Measurements from ENCODE around the gene SYTL3. TPM values are rescaled to one million over a fixed set of nuclear protein-coding genes. Genes with fewer than 3 reads are reported as not detected.
A peak's percentile ranks its signal among the peaks of the same experiment; 100 is the strongest.
"Not testable (repeated sequence)": the region's sequence is repeated elsewhere in the genome, so short reads cannot be mapped to it uniquely, and the experiment has no call there.

Gene SYTL3
- total RNA-seq, 1 donor, result 2.2 TPM

DNA sequence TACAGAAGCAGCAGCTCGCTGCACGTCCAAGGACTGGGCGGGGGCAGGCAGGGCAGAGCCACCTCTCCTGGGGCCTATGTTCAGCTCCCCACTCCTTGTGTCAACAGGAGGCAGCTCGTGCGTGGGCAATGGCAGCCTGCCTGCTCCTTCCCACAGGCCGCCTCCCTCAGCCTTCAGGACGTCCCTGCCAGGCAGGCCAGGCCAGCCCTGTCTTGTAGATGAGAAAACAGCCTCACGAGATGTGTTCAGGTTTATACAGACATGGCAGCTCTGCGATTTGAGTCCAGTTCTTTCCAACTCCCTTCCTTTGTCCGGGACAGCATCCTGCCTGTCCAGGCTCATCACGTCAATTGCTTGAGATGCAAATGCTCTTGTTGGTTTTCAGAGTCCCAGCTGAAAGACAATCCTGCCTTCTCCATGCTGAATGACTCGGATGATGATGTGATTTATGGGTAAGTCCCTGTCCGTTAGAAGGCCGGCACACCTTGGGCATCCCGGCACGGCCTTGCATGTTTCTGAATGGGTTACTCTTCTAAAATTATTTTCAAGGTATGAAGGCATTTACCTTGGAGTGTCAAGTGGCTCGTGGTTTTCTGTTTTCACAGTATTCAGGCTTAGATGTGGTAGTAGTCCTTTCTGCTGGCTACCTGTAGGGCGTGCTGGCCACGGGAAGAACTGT lies 18.8 kb upstream of the SYTL3 start:
- peaks cover 56% of the 10 kb centered on the region for H3K36me3 ChIP-seq (ENCODE audit: insufficient read depth, low read length)
- peaks cover 4% of the 10 kb centered on the region for H4K20me1 ChIP-seq (ENCODE audit: insufficient read depth, low read length)
- H3K9me3 ChIP-seq (ENCODE audit: low read depth, low read length), result no peaks in the 10 kb centered on the region
- DNase-seq (ENCODE audit: insufficient read length, low spot score, missing footprints), result peak; percentile 97
- H3K4me1 ChIP-seq (ENCODE audit: insufficient read depth, low read length), result peaks cover 24% of the 10 kb centered on the region
- H3K4me3 ChIP-seq (ENCODE audit: insufficient read depth, low read length), result peak overlapping the region; percentile 40
- H3K79me2 ChIP-seq (ENCODE audit: insufficient read depth, low read length), result peaks cover 21% of the 10 kb centered on the region
- H3K4me2 ChIP-seq (ENCODE audit: insufficient read depth, low read length), result peak overlapping the region; percentile 66
- H2AFZ ChIP-seq (ENCODE audit: low read length), result peak overlapping the region; percentile 13
- H3K27ac ChIP-seq (ENCODE audit: low read depth, low read length), result peak overlapping the region; percentile 88
- TF ChIP-seq, protein P1, sequence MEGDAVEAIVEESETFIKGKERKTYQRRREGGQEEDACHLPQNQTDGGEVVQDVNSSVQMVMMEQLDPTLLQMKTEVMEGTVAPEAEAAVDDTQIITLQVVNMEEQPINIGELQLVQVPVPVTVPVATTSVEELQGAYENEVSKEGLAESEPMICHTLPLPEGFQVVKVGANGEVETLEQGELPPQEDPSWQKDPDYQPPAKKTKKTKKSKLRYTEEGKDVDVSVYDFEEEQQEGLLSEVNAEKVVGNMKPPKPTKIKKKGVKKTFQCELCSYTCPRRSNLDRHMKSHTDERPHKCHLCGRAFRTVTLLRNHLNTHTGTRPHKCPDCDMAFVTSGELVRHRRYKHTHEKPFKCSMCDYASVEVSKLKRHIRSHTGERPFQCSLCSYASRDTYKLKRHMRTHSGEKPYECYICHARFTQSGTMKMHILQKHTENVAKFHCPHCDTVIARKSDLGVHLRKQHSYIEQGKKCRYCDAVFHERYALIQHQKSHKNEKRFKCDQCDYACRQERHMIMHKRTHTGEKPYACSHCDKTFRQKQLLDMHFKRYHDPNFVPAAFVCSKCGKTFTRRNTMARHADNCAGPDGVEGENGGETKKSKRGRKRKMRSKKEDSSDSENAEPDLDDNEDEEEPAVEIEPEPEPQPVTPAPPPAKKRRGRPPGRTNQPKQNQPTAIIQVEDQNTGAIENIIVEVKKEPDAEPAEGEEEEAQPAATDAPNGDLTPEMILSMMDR (IDR thresholded peaks at IDR 0.05; ENCODE audit: extremely low read depth, low read depth, low read length), result no peak
- H3K27me3 ChIP-seq (ENCODE audit: insufficient read depth, low read length), result no peaks in the 10 kb centered on the region

DNA sequence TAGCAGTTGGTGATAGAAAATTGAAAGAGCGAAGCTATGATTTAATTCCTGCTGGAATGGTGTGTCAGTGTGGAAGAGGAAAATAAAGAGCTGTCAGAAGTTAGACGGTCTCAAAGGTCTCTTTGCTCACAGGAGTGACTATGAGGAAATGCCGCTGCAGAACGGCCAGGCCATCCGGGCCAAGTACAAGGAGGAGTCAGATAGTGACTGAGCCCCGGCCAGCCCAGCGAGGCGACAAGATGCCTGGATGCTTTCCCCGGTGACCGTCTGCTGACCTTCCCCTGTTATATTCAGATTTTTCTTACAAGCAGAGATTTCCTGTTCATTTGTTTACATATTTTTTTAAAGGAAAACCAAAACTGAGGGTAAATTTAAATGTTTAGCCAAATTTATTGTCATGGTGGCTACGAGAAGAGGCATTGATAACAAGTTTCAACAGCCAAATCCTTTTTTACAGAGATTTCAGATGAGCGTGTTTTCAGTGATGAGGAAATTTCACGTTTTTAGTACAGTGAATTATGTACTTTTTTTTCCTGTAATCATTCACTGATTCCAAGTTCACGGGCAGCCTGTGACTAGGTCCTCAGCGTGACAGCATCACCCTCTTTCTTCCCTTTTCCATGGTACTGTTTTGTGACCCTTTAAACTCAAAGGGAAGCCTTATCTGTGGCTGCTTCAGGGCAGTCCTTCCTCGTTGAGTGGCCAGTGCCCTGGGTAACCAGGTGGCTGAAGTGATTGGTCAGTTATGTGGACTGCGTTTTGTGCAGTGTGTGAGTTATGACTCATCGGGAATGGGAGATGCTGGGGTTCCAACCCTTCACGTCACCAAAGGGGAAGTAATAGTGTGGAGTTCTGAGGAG lies 17.9 kb upstream of the SYTL3 start:
- H3K9me3 ChIP-seq (ENCODE audit: low read depth, low read length), result no peaks in the 10 kb centered on the region
- peaks cover 22% of the 10 kb centered on the region for H3K4me1 ChIP-seq (ENCODE audit: insufficient read depth, low read length)
- peak; percentile 91 for DNase-seq (ENCODE audit: insufficient read length, low spot score, missing footprints)
- H3K27ac ChIP-seq (ENCODE audit: low read depth, low read length), result peak overlapping the region; percentile 88
- H3K36me3 ChIP-seq (ENCODE audit: insufficient read depth, low read length), result peaks cover 55% of the 10 kb centered on the region
- peak overlapping the region; percentile 40 for H3K4me3 ChIP-seq (ENCODE audit: insufficient read depth, low read length)
- H4K20me1 ChIP-seq (ENCODE audit: insufficient read depth, low read length), result no peaks in the 10 kb centered on the region
- TF ChIP-seq, protein P1 (IDR thresholded peaks at IDR 0.05; ENCODE audit: extremely low read depth, low read depth, low read length), result no peak
- no peak overlapping the region for H2AFZ ChIP-seq (ENCODE audit: low read length)
- H3K4me2 ChIP-seq (ENCODE audit: insufficient read depth, low read length), result peak overlapping the region; percentile 66
- H3K27me3 ChIP-seq (ENCODE audit: insufficient read depth, low read length), result no peaks in the 10 kb centered on the region
- peaks cover 23% of the 10 kb centered on the region for H3K79me2 ChIP-seq (ENCODE audit: insufficient read depth, low read length)

DNA sequence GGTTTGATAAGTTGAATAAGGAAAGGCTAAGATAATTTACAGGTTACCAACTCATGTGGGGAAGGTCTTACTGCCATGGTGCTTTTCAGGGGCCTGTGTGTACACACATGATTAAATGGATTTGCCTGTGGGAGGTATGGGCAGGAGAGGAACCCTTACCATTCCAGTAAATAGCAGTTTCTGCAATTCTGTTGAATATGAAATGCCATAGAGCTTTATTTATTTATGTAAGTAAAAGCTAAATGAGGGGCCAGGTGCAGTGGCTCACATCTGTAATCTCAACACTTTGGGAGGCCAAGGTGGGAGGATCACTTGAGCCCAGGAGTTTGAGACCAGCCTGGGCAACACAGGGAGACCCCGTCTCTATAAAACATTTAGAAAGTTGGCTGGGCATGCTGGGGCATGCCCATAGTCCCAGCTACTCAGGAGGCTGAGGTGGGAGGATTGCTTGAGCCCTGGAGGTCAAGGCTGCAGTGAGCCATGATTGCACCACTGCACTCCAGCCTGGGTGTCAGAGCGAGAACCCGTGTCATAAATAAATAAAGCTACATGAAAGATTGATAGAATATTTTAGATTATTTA lies 17.2 kb upstream of the SYTL3 start:
- H3K27ac ChIP-seq (ENCODE audit: low read depth, low read length), result peak overlapping the region; percentile 88
- DNase-seq (ENCODE audit: insufficient read length, low spot score, missing footprints); H3K27me3 ChIP-seq (ENCODE audit: insufficient read depth, low read length); H3K9me3 ChIP-seq (ENCODE audit: low read depth, low read length); H4K20me1 ChIP-seq (ENCODE audit: insufficient read depth, low read length); H2AFZ ChIP-seq (ENCODE audit: low read length): not testable (repeated sequence)
- peak overlapping the region; percentile 66 for H3K4me2 ChIP-seq (ENCODE audit: insufficient read depth, low read length)
- peaks cover 26% of the 10 kb centered on the region for H3K79me2 ChIP-seq (ENCODE audit: insufficient read depth, low read length)
- H3K36me3 ChIP-seq (ENCODE audit: insufficient read depth, low read length), result peaks cover 58% of the 10 kb centered on the region
- peaks cover 22% of the 10 kb centered on the region for H3K4me1 ChIP-seq (ENCODE audit: insufficient read depth, low read length)
- H3K4me3 ChIP-seq (ENCODE audit: insufficient read depth, low read length), result peak overlapping the region; percentile 40

DNA sequence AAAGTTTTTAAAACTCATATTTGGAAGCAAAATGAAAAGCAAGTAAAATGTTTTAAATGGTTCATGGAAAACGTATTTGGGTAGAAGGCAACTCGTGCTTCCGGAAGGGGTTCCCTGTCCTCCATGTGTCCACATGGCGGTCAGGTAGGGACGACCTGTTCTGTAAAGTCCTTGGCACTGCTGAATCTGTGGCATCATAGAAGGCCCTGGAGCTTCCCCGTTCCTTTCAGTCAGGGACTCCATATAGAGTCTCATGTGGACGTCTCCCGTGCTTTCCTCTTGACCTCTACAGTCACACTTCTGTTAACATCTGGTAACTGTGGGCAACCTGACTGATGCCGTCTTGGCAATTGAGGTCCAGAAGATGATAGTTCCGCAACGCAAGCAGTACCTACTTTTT lies 16.7 kb upstream of the SYTL3 start:
- no peaks in the 10 kb centered on the region for H3K27me3 ChIP-seq (ENCODE audit: insufficient read depth, low read length)
- no peak overlapping the region for H3K4me3 ChIP-seq (ENCODE audit: insufficient read depth, low read length)
- H2AFZ ChIP-seq (ENCODE audit: low read length), result no peak overlapping the region
- peaks cover 27% of the 10 kb centered on the region for H3K79me2 ChIP-seq (ENCODE audit: insufficient read depth, low read length)
- peaks cover 22% of the 10 kb centered on the region for H3K4me1 ChIP-seq (ENCODE audit: insufficient read depth, low read length)
- no peak overlapping the region for H3K4me2 ChIP-seq (ENCODE audit: insufficient read depth, low read length)
- no peaks in the 10 kb centered on the region for H4K20me1 ChIP-seq (ENCODE audit: insufficient read depth, low read length)
- no peak for DNase-seq (ENCODE audit: insufficient read length, low spot score, missing footprints)
- H3K9me3 ChIP-seq (ENCODE audit: low read depth, low read length), result no peaks in the 10 kb centered on the region
- TF ChIP-seq, protein P1 (IDR thresholded peaks at IDR 0.05; ENCODE audit: extremely low read depth, low read depth, low read length), result no peak
- H3K36me3 ChIP-seq (ENCODE audit: insufficient read depth, low read length), result peaks cover 60% of the 10 kb centered on the region
- H3K27ac ChIP-seq (ENCODE audit: low read depth, low read length), result peak overlapping the region; percentile 88
